H1 (cell line): ENCODE results near the gene MIDN. TPM values are rescaled to one million over a fixed set of nuclear protein-coding genes. Genes with fewer than 3 reads are reported as not detected.

Experiments used
- CTCF ChIA-PET: fragments of 300-600 bp; sonication (Branson Sonifier 250); formaldehyde crosslinking; loops from one replicate; lab custom pipeline; 2021; ENCODE audit not compliant: partially characterized antibody; lab: Charles Lee
- POLR2A ChIA-PET: fragments of 300-600 bp; sonication (Branson Sonifier 250); formaldehyde crosslinking; loops from one replicate; lab custom pipeline; 2021; ENCODE audit warnings: inconsistent platforms; ENCODE audit not compliant: partially characterized antibody; lab: Charles Lee
- DNase-seq, 2 experiments: peaks; one replicate each; pipeline versions ENCODE4 v3.0.0 to v3.0.0-alpha.2; 2010 to 2022; ENCODE audit warnings: low spot score in 2 of 2, low read depth in 1 of 2, mixed read lengths in 1 of 2
- FAIRE-seq: peaks from 2 replicates; lab custom pipeline; 2011; peaks lifted over from hg19 to GRCh38; lab: Jason Lieb, UNC
- H2AFZ ChIP-seq: 2 replicates; pipeline ENCODE4 v1.8.1; 2012; ENCODE audit warnings: low read length, inconsistent platforms
- H2AK5ac ChIP-seq: 2 replicates; pipeline ENCODE4 v1.6.1; 2013; ENCODE audit warnings: low read depth, low read length
- H2BK120ac ChIP-seq: replicated peaks from 2 replicates; pipeline ENCODE3; 2013; ENCODE audit warnings: low read depth, low read length, inconsistent platforms
- H2BK12ac ChIP-seq: 2 replicates; pipeline ENCODE4 v1.6.1; 2013; ENCODE audit warnings: low read depth, low read length
- H2BK15ac ChIP-seq: 2 replicates; pipeline ENCODE4 v1.6.1; 2013; ENCODE audit warnings: low read length
- H2BK20ac ChIP-seq: 2 replicates; pipeline ENCODE4 v1.6.1; 2013; ENCODE audit warnings: low read length
- H2BK5ac ChIP-seq: 2 replicates; pipeline ENCODE4 v1.6.1; 2013; ENCODE audit warnings: low read depth, low read length
- H3K14ac ChIP-seq: 2 replicates; pipeline ENCODE4 v1.6.1; 2013; ENCODE audit warnings: inconsistent platforms; ENCODE audit not compliant: insufficient read length
- H3K18ac ChIP-seq: 2 replicates; pipeline ENCODE4 v1.6.1; 2013; ENCODE audit warnings: low read length; ENCODE audit errors: extremely low read depth
- H3K23ac ChIP-seq: 2 replicates; pipeline ENCODE4 v1.6.1; 2013; ENCODE audit warnings: inconsistent platforms; ENCODE audit not compliant: insufficient read length
- H3K23me2 ChIP-seq: 2 replicates; pipeline ENCODE4 v1.6.1; 2013; ENCODE audit warnings: low read depth, low read length
- H3K27ac ChIP-seq: 2 replicates; pipeline ENCODE4 v1.6.1; 2011; ENCODE audit warnings: low read depth, low read length, inconsistent platforms
- H3K27me3 ChIP-seq, 4 experiments: replicated peaks in 1 of 4; 1 replicate in 1 of 4; 2 replicates in 3 of 4; pipeline versions ENCODE4 v1.6.1 to v1.8.1; 2011 to 2013; ENCODE audit warnings: low read length in 3 of 4, mild to moderate bottlenecking in 3 of 4, inconsistent platforms in 2 of 4, mixed read lengths in 2 of 4, moderate library complexity in 1 of 4; ENCODE audit not compliant: control insufficient read depth in 3 of 4, insufficient read depth in 3 of 4; ENCODE audit errors: extremely low read depth in 1 of 4
- H3K36me3 ChIP-seq, 4 experiments: 2 replicates each; pipeline versions ENCODE4 v1.6.1 to v1.8.1; 2011 to 2013; ENCODE audit warnings: mild to moderate bottlenecking in 4 of 4, low read length in 3 of 4, moderate library complexity in 2 of 4, control low read depth in 1 of 4, inconsistent platforms in 1 of 4; ENCODE audit not compliant: insufficient read depth in 4 of 4, control insufficient read depth in 2 of 4
- H3K4ac ChIP-seq: replicated peaks from 2 replicates; pipeline ENCODE3; 2013; ENCODE audit warnings: low read length, low read depth, mixed read lengths, inconsistent platforms; ENCODE audit not compliant: insufficient read length
- H3K4me1 ChIP-seq, 4 experiments: replicated peaks in 1 of 4; 1 replicate in 1 of 4; 2 replicates in 3 of 4; pipeline versions ENCODE4 v1.6.1 to v1.8.1; 2011 to 2013; ENCODE audit warnings: low read length in 3 of 4, inconsistent platforms in 2 of 4, mixed read lengths in 1 of 4; ENCODE audit not compliant: insufficient read depth in 4 of 4, control insufficient read depth in 3 of 4
- H3K4me2 ChIP-seq, 2 experiments: 2 replicates each; pipeline versions ENCODE4 v1.6.1 to v1.8.1; 2011 to 2013; ENCODE audit warnings: low read depth in 2 of 2, low read length in 2 of 2, control low read depth in 1 of 2, inconsistent platforms in 1 of 2, mild to moderate bottlenecking in 1 of 2; ENCODE audit not compliant: insufficient read depth in 1 of 2
- H3K4me3 ChIP-seq, 4 experiments: fragments of 200-600, 300-600 bp in 1 of 4; sonication (generic), shearing (Covaris generic), sonication (Bioruptor Twin) in 1 of 4; 2 replicates each; pipeline versions ENCODE4 v1.5.1 to v1.8.1; 2011 to 2016; ENCODE audit warnings: low read length in 4 of 4, low read depth in 3 of 4, control low read depth in 2 of 4, inconsistent platforms in 2 of 4, mild to moderate bottlenecking in 2 of 4, mixed read lengths in 1 of 4, moderate library complexity in 1 of 4; ENCODE audit not compliant: insufficient read depth in 2 of 4; ENCODE audit errors: extremely low read depth in 1 of 4
- H3K56ac ChIP-seq: replicated peaks from 2 replicates; pipeline ENCODE3; 2013; ENCODE audit warnings: low read depth, mild to moderate bottlenecking, mixed read lengths, low read length, inconsistent platforms; ENCODE audit not compliant: insufficient read length
- H3K79me1 ChIP-seq: 2 replicates; pipeline ENCODE4 v1.6.1; 2013; ENCODE audit warnings: low read depth, low read length, control low read depth
- H3K79me2 ChIP-seq, 2 experiments: 2 replicates each; pipeline versions ENCODE4 v1.6.1 to v1.8.1; 2012 to 2013; ENCODE audit warnings: low read length in 2 of 2, mild to moderate bottlenecking in 2 of 2, inconsistent platforms in 1 of 2; ENCODE audit not compliant: insufficient read depth in 2 of 2, control insufficient read depth in 1 of 2
- H3K9ac ChIP-seq, 4 experiments: replicated peaks in 1 of 4; 1 replicate in 1 of 4; 2 replicates in 3 of 4; pipeline versions ENCODE4 v1.6.1 to v1.8.1; 2011 to 2013; ENCODE audit warnings: low read depth in 3 of 4, low read length in 3 of 4, control low read depth in 2 of 4, mild to moderate bottlenecking in 2 of 4, moderate library complexity in 2 of 4, inconsistent platforms in 1 of 4; ENCODE audit errors: extremely low read depth in 1 of 4
- H3K9me3 ChIP-seq, 2 experiments: 2 replicates each; pipeline versions ENCODE4 v1.6.1 to v1.8.1; 2012 to 2013; ENCODE audit warnings: mild to moderate bottlenecking in 2 of 2, moderate library complexity in 2 of 2, control low read depth in 1 of 2, inconsistent platforms in 1 of 2, low read depth in 1 of 2, low read length in 1 of 2, mixed read lengths in 1 of 2; ENCODE audit not compliant: insufficient read depth in 2 of 2
- H4K20me1 ChIP-seq, 2 experiments: replicated peaks in 1 of 2; 2 replicates each; pipeline versions ENCODE3 to v1.8.1; 2011 to 2013; ENCODE audit warnings: inconsistent platforms in 2 of 2, low read length in 2 of 2, mild to moderate bottlenecking in 1 of 2; ENCODE audit not compliant: insufficient read depth in 2 of 2, control insufficient read depth in 1 of 2
- H4K5ac ChIP-seq: 2 replicates; pipeline ENCODE4 v1.6.1; 2013; ENCODE audit warnings: low read length, low read depth, mixed read lengths, inconsistent platforms; ENCODE audit not compliant: insufficient read length
- H4K8ac ChIP-seq: 2 replicates; pipeline ENCODE4 v1.8.0; 2013; ENCODE audit warnings: mild to moderate bottlenecking, moderate library complexity, low read length, inconsistent platforms; ENCODE audit not compliant: insufficient read depth; ENCODE audit errors: extremely low read depth
- H4K91ac ChIP-seq: replicated peaks from 2 replicates; pipeline ENCODE3; 2013; ENCODE audit warnings: low read length, mixed read lengths, inconsistent platforms; ENCODE audit not compliant: insufficient read length
- CBX8 ChIP-seq: fragments of 300-800, 300-1000 bp; sonication (generic); IDR thresholded peaks from 2 replicates; pipeline ENCODE4 v1.7.1; 2016; ENCODE audit warnings: low read depth, low read length, borderline replicate concordance
- CREB1 ChIP-seq: IDR thresholded peaks from 2 replicates; pipeline ENCODE4 v1.6.1; 2012; ENCODE audit warnings: inconsistent platforms
- MAFK ChIP-seq: IDR thresholded peaks from 2 replicates; pipeline ENCODE4 v1.6.1; 2012; ENCODE audit warnings: low read depth, mild to moderate bottlenecking, improper control_type of control experiment, low read length
- SAP30 ChIP-seq: fragments of 300-600 bp; sonication (generic); IDR thresholded peaks from 2 replicates; pipeline ENCODE4 v1.7.1; 2012; ENCODE audit warnings: low read length, moderate library complexity, mild to moderate bottlenecking, inconsistent platforms; ENCODE audit not compliant: insufficient read depth, insufficient replicate concordance
- SP4 ChIP-seq: IDR thresholded peaks from 2 replicates; pipeline ENCODE4 v1.6.1; 2012; ENCODE audit warnings: low read length, inconsistent platforms
- WGBS, 2 experiments: shearing (Covaris generic) in 1 of 2; methylation state at CpG; one replicate each; pipeline versions ENCODE4 v1.1.6 to v1.1.7; 2013 to 2015; ENCODE audit warnings: low lambda C conversion rate in 2 of 2, mixed read lengths in 2 of 2, inconsistent platforms in 1 of 2, low coverage in 1 of 2, missing lambda C conversion rate in 1 of 2; ENCODE audit not compliant: insufficient replicate concordance in 2 of 2, insufficient coverage in 1 of 2, insufficient read length in 1 of 2; ENCODE audit errors: extremely low coverage in 1 of 2, missing lambda C conversion rate in 1 of 2; 5-methylcytosine and 5-hydroxymethylcytosine counted together
- polyA plus RNA-seq, 7 experiments: library from polyadenylated mRNA; depleted of rRNA in 3 of 7; stranded (reverse) in 5 of 7; unstranded in 2 of 7; fragments of >200 nt in 5 of 7; fragments of 200-250 nt in 2 of 7; gene quantifications; 1 replicate in 5 of 7; 2 replicates in 1 of 7; 4 replicates in 1 of 7; pipeline versions ENCODE4 v1.2.1 to v1.2.3, GENCODE V29; 2011 to 2013; ENCODE audit warnings: missing spikeins in 2 of 7, mixed read lengths in 2 of 7
- total RNA-seq: library from RNA; stranded (reverse); fragmentation: NEBNext Ultra II Directional; extraction: Animal tissue kit (Norgen Biotek cat#: 25700); gene quantifications from 2 replicates; pipeline ENCODE4 v1.2.1, GENCODE V29; 2021

The MIDN gene
- total and polyA plus RNA-seq, 2 of the 8 experiments (the other 6 are each of a cell fraction or from before 2014, with no cell fraction given): 39.8 to 159 TPM

GRCh38 chr19:1225440-1226226, 22.8 kb upstream of the MIDN start:
- no peak overlapping the region for H3K18ac ChIP-seq
- no peak overlapping the region for H2BK12ac ChIP-seq
- ChIA-PET CTCF (interaction anchor here (0.6 to 2.0 kb wide), 14 partner anchors 8 to 247 kb away, joined by 3 to 14 read pairs (median 3); partner anchors contain the start of gene CBARP), POLR2A (interaction anchor here (0.9 to 1.7 kb wide), 12 partner anchors 8 to 229 kb away, joined by 3 to 6 read pairs (median 4); partner anchors contain the start of genes ATP5F1D, CBARP, CNN2 and GPX4)
- 90% methylated on average over 27 of the region's 29 CpGs; no CpG with 5 or more reads in 1 of the 2 experiments for WGBS, 2 experiments
- TF ChIP-seq SP4 (no peak), SAP30 (no peak), CBX8 (no peak), CREB1 (no peak), MAFK (no peak)
- H3K9ac ChIP-seq: peak overlapping the region in 1 of 4 experiments; percentile 22; a peak in 2 of 7 replicates
- no peak overlapping the region for H3K4ac ChIP-seq
- H2AFZ ChIP-seq: no peak overlapping the region
- H3K27ac ChIP-seq: no peak overlapping the region
- peaks cover 13 to 19% of the 10 kb centered on the region in 2 experiments for H4K20me1 ChIP-seq
- no peak overlapping the region for H3K23ac ChIP-seq
- no peak overlapping the region for H2AK5ac ChIP-seq
- no peak overlapping the region for H3K14ac ChIP-seq
- no peaks in the 10 kb centered on the region for H3K27me3 ChIP-seq
- no peak overlapping the region for H4K91ac ChIP-seq
- no peaks in the 10 kb centered on the region for H3K23me2 ChIP-seq
- no peak overlapping the region for H3K56ac ChIP-seq
- no peak overlapping the region; the same call in 1 of the 2 replicates for H4K8ac ChIP-seq
- peak in 1 of 2 experiments; percentile 43 for DNase-seq
- FAIRE-seq: no peak
- H3K4me3 ChIP-seq: no peak overlapping the region
- H2BK120ac ChIP-seq: no peak overlapping the region
- no peak overlapping the region for H4K5ac ChIP-seq
- H3K79me2 ChIP-seq: no peaks in the 10 kb centered on the region
- H3K36me3 ChIP-seq: peaks cover 0 to 70% (median 2%) of the 10 kb centered on the region in 4 experiments; a peak in 4 of 8 replicates
- H3K79me1 ChIP-seq: no peaks in the 10 kb centered on the region; the same call in 1 of the 2 replicates
- H3K9me3 ChIP-seq: no peaks in the 10 kb centered on the region
- no peak overlapping the region for H3K4me2 ChIP-seq
- no peak overlapping the region for H2BK20ac ChIP-seq
- H3K4me1 ChIP-seq: no peaks in the 10 kb centered on the region; a peak in 2 of 7 replicates
- no peak overlapping the region for H2BK5ac ChIP-seq
- H2BK15ac ChIP-seq: no peak overlapping the region
